Hepatocyte (in vitro differentiated cells): ENCODE measurements around the gene PEAK1.

Experiments
- EZH2 ChIP-seq: fragments of 200-600 bp; sonication (generic); IDR thresholded peaks from 2 replicates; pipeline ENCODE4 v1.6.1; 2016; ENCODE audit warnings: antibody characterized with exemption, mild to moderate bottlenecking, borderline replicate concordance
- TF ChIP-seq, protein P1 (sequence below): fragments of 200-600 bp; sonication (generic); IDR thresholded peaks from 2 replicates; pipeline ENCODE4 v1.5.1; 2016; ENCODE audit warnings: antibody characterized with exemption, mild to moderate bottlenecking; ENCODE audit not compliant: poor library complexity

DNA sequence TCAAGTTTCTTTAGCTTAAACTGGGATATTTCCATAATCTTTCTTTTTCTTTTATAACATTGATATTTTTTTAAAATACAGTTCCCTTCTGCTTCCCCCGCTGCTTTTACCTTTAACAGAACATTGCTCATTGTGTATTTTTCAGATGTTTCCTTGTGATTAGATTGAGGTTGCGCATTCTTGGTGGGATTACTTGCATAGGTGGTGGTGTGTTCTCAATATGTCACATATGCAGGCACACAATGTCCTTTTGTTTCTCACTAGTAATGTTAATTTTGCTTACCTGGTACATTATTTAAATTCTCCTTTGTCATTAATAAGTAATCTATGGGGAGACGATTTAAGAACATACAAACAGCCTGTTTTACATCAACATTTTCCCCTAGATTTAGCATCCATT, 49.0 kb upstream of the PEAK1 start:
- TF ChIP-seq, protein P1, sequence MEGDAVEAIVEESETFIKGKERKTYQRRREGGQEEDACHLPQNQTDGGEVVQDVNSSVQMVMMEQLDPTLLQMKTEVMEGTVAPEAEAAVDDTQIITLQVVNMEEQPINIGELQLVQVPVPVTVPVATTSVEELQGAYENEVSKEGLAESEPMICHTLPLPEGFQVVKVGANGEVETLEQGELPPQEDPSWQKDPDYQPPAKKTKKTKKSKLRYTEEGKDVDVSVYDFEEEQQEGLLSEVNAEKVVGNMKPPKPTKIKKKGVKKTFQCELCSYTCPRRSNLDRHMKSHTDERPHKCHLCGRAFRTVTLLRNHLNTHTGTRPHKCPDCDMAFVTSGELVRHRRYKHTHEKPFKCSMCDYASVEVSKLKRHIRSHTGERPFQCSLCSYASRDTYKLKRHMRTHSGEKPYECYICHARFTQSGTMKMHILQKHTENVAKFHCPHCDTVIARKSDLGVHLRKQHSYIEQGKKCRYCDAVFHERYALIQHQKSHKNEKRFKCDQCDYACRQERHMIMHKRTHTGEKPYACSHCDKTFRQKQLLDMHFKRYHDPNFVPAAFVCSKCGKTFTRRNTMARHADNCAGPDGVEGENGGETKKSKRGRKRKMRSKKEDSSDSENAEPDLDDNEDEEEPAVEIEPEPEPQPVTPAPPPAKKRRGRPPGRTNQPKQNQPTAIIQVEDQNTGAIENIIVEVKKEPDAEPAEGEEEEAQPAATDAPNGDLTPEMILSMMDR = no peak
- no peak for TF ChIP-seq EZH2
